GM18873 (cell line): ENCODE measurements around the gene ZNF343.
"Not testable (repeated sequence)": the region's sequence is repeated elsewhere in the genome, so short reads cannot be mapped to it uniquely, and the experiment has no call there.

ENCODE experiments used
- ATAC-seq: cut with Tn5 transposase; IDR thresholded peaks from one replicate; pipeline ENCODE4 v1.9.1; 2021; ENCODE audit warnings: mild to moderate bottlenecking, moderate library complexity, moderate number of reproducible peaks; ENCODE audit not compliant: unreplicated experiment, low FRiP score

Gene ZNF343

DNA sequence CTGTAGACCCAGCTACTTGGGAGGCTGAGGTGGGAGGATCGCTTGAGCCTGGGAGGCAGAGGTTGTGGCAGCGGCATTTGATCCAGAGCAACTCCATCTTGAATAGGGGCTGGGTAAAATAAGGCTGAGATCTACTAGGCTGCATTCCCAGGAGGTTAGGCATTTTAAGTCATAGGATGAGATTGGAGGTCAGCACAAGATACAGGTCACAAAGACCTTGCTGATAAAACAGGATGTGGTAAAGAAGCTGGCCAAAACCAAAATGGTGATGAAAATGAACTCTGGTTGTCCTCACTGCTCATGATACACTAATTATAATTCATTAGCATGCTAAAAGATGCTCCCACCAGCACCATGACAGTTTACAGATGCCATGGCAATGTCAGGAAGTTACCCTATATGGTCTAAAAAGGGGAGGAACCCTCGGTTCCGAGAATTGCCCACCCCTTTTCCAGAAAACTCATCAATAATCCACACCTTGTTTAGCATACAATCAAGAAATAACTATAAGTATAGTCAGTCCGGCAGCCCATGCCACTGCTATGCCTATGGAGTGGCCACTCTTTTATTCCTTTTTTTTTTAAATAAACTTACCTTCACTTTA lies 14.2 kb upstream of the ZNF343 start:
- not testable (repeated sequence) for ATAC-seq

DNA sequence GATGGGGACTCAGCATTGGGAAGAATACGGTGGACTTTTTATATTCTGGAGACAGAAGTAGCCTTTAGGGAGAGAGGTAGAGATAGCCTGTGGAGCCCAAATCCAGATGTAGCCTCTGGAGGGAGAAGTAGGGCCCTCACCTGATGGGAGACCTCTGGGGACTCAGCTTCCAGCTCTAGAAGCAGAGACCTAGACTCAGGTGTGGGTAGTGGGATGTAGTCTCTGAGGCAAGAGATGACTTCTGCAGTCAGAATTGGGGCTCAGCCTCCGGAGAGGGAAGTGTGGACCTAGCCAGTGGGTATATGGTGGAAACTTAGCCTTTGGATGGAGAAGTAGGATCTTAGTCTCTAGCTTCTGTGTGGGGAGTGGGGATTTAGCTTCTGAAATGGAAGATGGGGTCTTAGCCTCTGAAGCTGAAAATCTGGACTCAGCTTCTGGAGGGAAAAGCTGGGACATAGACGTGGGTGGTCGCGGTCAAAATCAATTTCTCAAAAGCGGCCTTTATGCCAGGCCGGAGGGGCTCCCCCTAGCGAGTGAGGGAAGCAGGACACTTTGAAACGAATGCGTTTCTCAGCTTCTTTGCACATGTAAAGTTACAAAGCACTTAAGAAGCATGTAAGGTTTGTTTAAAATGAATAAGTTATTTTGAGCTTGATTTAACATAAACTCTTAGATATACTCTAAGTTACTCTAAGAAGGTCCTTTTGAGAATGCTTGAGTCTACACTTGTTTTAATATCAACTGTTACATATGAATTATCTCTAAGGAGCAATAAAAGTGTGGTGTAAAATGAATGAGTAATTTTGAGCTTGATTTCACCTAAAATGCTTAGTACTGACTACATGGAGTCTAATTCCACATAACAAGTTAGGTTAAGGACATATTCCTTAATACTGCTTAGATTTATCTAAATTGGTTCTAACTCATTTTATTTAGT lies 12.9 kb upstream of the ZNF343 start:
- no peak for ATAC-seq

DNA sequence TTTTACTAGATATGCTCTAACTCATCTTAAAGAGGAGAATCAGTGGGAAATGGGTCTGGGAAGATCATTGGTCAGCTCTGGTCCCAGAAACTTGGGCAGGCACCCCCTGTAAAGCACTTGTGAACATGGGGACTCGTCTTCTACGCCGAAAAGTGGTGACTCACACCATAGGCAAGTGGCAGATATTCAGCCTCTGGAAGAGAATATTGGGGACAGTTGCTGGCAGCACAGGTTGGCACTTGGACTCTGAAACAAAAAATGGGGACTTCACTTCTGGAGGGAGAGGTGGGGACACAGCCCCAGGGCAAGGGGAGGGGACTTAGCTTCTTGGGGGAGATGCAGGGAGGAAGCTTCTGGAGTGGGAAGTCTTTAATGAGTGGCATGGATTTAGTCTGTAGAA lies 11.9 kb upstream of the ZNF343 start:
- no peak for ATAC-seq

DNA sequence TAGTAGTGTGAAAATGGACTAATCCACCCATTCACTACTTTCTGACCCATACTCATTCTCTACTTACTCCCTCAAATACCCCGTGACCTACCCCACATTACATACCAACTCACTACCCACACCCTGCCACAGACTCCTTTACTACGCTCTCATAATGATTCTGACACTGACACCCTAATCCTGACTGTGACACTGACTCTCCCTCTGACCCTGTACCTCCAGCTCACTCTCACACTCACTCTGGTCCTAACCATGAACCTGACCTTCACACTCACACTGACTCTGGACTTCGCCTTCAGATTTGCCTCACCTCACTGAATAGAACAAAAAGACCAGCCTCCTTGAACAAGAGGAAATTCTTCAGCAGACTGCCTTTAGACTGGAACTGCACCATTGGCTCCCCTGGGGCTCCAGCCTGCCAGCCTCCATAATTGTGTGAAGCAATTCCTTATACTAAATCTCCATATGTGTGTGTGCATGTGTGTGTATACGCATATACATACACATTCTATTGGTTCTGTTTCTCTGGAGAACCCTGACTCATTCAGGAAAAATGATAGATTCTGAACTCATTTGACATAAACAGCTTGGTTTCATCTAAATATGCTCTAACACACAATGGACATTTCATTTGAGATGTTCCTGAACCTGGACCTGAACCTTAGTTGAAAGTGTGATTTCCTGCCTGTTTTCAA lies 10.5 kb upstream of the ZNF343 start:
- ATAC-seq = no peak

DNA sequence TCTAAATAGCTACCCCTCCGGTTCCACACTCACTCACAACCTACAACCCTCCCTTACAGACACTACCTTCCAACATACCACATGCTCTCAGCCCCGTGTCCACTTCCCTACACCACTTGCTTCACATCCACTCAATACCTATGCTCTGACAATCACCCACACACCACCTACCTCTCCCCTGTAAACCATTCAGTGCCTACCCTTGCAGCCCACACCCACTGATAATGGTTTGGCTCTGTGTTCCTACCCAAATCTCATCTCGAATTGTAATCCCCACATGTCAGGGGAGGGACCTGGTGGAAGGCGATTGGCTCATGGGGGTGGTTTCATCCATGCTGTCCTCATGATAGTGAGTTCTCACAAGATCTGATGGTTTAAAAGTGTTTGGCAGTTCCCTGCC lies 9.8 kb upstream of the ZNF343 start:
- ATAC-seq = no peak

- no peak for ATAC-seq
Observed at GRCh38 chr20:2518096-2518495, 9.4 kb upstream of the ZNF343 start.

DNA sequence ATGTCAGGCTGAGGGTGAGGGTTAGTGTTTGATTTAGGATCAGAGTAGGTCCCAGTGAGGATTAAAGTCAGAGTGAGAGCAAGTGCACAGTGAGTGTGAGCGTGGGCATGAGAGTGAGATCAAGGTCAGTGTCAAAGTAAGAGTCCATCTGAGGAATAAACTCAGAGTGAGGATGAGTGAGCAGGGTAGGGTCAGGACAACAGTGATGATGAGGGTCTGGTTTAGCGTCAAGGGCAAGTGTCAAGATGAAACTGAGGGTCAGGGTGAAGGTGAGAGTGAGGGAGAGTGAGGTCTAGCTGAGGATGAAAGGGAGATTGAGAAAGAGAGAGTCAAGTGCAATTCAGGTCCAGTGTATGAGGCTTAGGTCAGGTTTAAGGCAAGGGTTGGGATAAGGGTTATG lies 7.7 kb upstream of the ZNF343 start:
- ATAC-seq = no peak

DNA sequence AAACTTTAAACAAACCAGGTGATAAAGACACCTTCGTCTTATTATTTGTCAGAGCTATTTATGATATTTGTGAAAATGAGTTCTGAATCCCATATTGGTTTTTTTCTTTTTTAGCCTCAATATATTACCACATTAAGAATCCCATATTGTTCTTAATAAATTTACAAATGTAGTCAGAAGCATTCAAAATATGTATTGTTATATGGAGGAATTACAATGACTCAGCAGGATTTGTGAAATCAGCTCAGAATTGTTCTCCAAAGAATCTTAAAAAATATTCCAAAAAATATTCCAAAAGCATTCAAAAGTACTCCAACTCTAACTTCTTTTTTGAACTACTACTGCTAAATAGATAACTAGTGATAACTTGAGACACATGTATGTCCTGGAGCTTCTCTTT lies 6.5 kb upstream of the ZNF343 start:
- ATAC-seq = no peak

GRCh38 chr20:2509794-2510193 lies 1.1 kb upstream of the ZNF343 start:
- no peak for ATAC-seq

- ATAC-seq = no peak
Observed at GRCh38 chr20:2509468-2509781, 710 bp upstream of the ZNF343 start.

DNA sequence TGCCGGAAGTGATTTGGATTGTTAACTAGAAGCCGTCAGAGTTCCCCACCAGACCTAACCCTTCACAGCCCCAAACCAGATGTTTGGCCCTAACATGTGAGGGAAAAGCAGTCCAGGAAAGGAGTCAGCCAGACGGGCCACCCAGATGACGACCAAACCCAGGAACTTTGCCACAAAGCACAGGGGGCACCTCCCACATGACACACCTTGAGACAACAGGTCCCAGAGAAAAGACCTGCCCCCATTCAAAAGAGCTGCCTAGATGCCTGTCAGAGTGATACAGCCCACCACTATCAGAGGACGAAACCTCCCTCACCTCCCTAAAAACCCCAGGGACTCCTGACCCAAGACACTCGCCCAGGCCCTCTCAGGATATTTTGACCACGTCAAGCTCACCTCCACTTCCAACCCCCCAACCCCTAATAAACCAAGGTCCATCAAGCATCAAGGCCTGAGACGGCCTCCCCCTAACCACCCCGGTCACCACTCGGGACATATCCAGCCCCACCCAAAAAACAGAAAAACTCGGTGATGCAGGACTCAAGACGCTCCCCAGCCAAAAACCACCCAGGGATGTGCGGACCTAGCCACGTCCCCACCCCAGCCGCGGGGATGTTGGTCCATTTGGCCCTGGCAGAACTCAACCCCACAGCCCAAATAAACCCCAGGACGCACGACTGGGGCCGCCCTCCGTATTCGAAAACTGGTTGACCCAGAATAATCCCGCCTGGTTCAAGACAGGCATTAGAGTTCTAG lies 662 bp downstream of the ZNF343 start:
- no peak for ATAC-seq

DNA sequence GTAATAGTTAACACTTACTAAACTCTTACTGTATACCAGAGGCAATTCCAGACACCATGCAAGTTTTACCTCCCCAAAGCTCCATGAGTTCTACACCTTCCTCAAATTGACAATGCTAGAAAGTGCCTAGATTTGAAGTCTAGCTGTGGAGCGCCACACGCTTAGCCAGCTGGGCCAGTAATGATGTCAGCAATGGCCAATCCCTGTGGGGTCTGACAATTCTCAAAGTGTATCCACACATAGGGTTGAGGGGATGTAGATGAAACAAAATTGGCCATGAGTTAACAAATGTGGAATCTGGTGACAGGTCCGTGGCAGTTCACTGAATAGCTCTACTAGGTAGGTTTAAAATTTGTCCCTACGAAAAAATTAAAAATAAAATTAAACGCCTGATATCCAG lies 1.3 kb downstream of the ZNF343 start:
- ATAC-seq = no peak

DNA sequence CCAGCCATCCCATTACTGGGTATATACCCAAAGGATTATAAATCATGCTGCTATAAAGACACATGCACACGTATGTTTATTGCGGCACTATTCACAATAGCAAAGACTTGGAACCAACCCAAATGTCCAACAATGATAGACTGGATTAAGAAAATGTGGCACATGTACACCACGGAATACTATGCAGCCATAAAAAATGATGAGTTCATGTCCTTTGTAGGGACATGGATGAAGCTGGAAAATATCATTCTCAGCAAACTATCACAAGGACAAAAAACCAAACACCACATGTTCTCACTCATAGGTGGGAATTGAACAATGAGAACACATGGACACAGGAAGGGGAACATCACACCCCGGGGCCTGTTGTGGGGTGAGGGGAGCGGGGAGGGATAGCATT lies 2.3 kb downstream of the ZNF343 start:
- ATAC-seq = not testable (repeated sequence)

DNA sequence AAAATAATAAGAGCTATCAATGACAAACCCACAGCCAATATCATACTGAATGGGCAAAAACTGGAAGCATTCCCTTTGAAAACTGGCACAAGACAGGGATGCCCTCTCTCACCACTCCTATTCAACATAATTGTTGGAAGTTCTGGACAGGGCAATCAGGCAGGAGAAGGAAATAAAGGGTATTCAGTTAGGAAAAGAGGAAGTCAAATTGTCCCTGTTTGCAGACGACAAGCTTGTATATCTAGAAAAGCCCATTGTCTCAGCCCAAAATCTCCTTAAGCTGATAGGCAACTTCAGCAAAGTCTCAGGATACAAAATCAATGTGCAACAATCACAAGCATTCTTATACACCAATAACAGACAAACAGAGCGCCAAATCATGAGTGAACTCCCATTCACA lies 3.9 kb downstream of the ZNF343 start:
- ATAC-seq = not testable (repeated sequence)

DNA sequence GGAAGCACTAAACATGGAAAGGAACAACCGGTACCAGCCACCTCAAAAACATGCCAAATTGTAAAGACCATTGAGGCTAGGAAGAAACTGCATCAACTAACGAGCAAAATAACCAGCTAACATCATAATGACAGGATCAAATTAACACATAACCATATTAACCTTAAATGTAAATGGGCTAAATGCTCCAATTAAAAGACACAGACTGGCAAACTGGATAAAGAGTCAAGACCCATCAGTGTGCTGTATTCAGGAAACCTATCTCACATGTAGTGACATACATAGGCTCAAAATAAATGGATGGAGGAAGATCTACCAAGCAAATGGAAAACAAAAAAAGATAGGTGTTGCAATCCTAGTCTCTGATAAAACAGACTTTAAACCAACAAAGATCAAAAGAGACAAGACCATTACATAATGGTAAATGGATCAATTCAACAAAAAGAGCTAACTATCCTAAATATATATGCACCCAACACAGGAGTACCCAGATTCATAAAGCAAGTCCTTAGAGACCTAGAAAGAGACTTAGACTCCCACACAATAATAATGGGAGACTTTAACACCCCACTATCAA lies 5.8 kb downstream of the ZNF343 start:
- not testable (repeated sequence) for ATAC-seq

- ATAC-seq = no peak
Observed at GRCh38 chr20:2485661-2486060, 23.1 kb downstream of the ZNF343 start.

DNA sequence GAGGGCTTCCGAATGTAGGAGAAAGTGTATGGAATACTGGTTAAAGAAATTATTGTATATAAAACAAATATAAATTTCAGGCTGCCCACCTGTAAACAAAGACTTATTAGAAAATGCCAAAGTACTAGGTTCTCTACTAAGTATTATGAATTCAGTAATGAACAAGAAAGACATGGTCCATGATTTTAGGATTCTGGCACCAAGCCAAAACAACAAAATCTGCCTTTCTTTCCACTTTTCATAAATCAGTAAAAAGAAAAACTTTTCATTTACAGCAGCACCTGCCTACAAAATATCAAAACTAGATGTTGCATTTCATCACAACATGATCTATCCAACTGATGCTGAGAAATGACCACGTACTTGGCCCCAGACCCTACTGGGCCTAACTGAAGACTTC lies 23.6 kb downstream of the ZNF343 start:
- no peak for ATAC-seq

DNA sequence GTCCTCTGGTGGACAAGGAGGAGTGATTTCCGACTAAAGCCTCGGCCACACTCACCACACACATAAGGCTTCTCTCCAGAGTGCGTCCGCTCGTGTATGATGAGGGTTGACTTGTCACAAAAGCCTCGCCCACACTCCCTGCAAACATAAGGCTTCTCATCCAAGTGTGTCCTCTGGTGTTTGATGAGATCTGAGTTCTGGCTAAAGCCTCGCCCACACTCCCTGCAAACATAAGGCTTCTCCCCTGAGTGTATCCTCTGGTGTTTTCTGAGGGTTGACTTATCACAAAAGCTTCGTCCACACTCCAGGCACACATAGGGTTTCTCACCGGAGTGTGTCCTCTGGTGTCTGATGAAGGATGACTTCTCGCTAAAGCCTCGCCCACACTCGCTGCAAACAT lies 25.2 kb downstream of the ZNF343 start:
- ATAC-seq = no peak

- ATAC-seq = no peak
Observed at GRCh38 chr20:2480381-2480780, 28.3 kb downstream of the ZNF343 start.
